MCF 10A (cell line): ENCODE data around the gene FAM177A1. TPM values are rescaled to one million over a fixed set of nuclear protein-coding genes. Genes with fewer than 3 reads are reported as not detected.

Experiments used
- BruUV-seq: library from RNA; stranded (reverse); fragments of 400-500 nt; replicated peaks from 2 replicates; lab custom pipeline; 2021; lab: Mats Ljungman, UMichigan
- CTCF ChIA-PET: fragments of 300-600 bp; sonication (Branson Sonifier 250); formaldehyde crosslinking; extraction: SDS; loops from one replicate; lab custom pipeline; 2021; ENCODE audit warnings: antibody characterized with exemption, inconsistent platforms; lab: Yijun Ruan, JAX
- POLR2A ChIA-PET: fragments of 300-600, 350-650 bp; sonication (Branson Sonifier 250); formaldehyde crosslinking; extraction: SDS; loops from one replicate; lab custom pipeline; 2020; ENCODE audit warnings: antibody characterized with exemption, inconsistent platforms; lab: Yijun Ruan, JAX
- DNase-seq: peaks from one replicate; pipeline ENCODE4 v3.0.0-alpha.2; 2018; ENCODE audit not compliant: unreplicated experiment
- H3K27ac Mint-ChIP-seq: one replicate; pipeline ENCODE4 v1.8.0; 2022; ENCODE audit warnings: mild to moderate bottlenecking, low read depth, mixed read lengths; ENCODE audit not compliant: unreplicated experiment
- H3K27me3 Mint-ChIP-seq: one replicate; pipeline ENCODE4 v1.8.0; 2022; ENCODE audit warnings: mixed read lengths; ENCODE audit not compliant: insufficient read depth, unreplicated experiment
- H3K36me3 Mint-ChIP-seq: one replicate; pipeline ENCODE4 v1.8.0; 2022; ENCODE audit warnings: mild to moderate bottlenecking, moderate library complexity, mixed read lengths; ENCODE audit not compliant: insufficient read depth, unreplicated experiment
- H3K4me1 Mint-ChIP-seq: one replicate; pipeline ENCODE4 v1.8.0; 2022; ENCODE audit warnings: mixed read lengths; ENCODE audit not compliant: insufficient read depth, unreplicated experiment
- H3K4me3 Mint-ChIP-seq: one replicate; pipeline ENCODE4 v1.8.0; 2022; ENCODE audit warnings: mild to moderate bottlenecking, moderate library complexity, mixed read lengths; ENCODE audit not compliant: unreplicated experiment
- H3K9me3 Mint-ChIP-seq: one replicate; pipeline ENCODE4 v1.8.0; 2022; ENCODE audit warnings: mixed read lengths; ENCODE audit not compliant: unreplicated experiment
- CTCF ChIP-seq: fragments of 200-600 bp; IDR thresholded peaks from one replicate; pipeline ENCODE4 v1.8.0; 2022; ENCODE audit warnings: antibody characterized with exemption, mild to moderate bottlenecking; ENCODE audit not compliant: unreplicated experiment
- intact Hi-C: fragments of 100-400 bp; cut with micrococcal nuclease; formaldehyde crosslinking; loops from 2 replicates; pipeline ENCODE4 v1.14.1; 2022
- total RNA-seq: library from RNA; stranded (reverse); gene quantifications from 2 replicates; pipeline ENCODE4 v1.2.3, GENCODE V29; 2022

Gene FAM177A1
- total RNA-seq, 1 experiment from 2014 or later, result 73.9 TPM

GRCh38 chr14:35124127-35124526 lies 78.1 kb downstream of the FAM177A1 start:
- no peak for DNase-seq
- H3K27me3 Mint-ChIP-seq, result no peaks in the 10 kb centered on the region
- POLR2A ChIA-PET, result interaction anchor here (0.7 to 5.0 kb wide), 16 partner anchors 11 to 280 kb away, joined by 3 to 85 read pairs (median 5); partner anchors contain the start of genes BAZ1A, FAM177A1, NFKBIA and PSMA6
- intact Hi-C loops, result no loop called here
- TF ChIP-seq CTCF, result no peak
- CTCF ChIA-PET, result interaction anchor here (0.6 to 1.5 kb wide), 8 partner anchors 25 to 298 kb away, joined by 3 to 4 read pairs (median 3); no protein-coding TSS in a partner anchor
- peaks cover 29% of the 10 kb centered on the region for H3K4me1 Mint-ChIP-seq
- no peaks in the 10 kb centered on the region for H3K9me3 Mint-ChIP-seq
- BruUV-seq, result no TSS peak
- peaks cover 27% of the 10 kb centered on the region for H3K36me3 Mint-ChIP-seq
- peak overlapping the region; percentile 98 for H3K4me3 Mint-ChIP-seq
- H3K27ac Mint-ChIP-seq, result peak overlapping the region; percentile 100

Other genes starting within 250 kb of the FAM177A1 start
- 33.3 and 44.6 TPM in 2 replicates for gene BAZ1A, start 170.9 kb upstream of the FAM177A1 start, total RNA-seq
- 77.4 and 108 TPM in 2 replicates for gene SRP54, start 63.3 kb upstream of the FAM177A1 start, total RNA-seq
- gene PPP2R3C, start 75.7 kb downstream of the FAM177A1 start, total RNA-seq, result 16.9 and 21.6 TPM in 2 replicates
- gene PRORP, start 76.3 kb downstream of the FAM177A1 start, total RNA-seq, result 27.9 and 30.5 TPM in 2 replicates
- 260 and 322 TPM in 2 replicates for gene PSMA6, start 246.1 kb downstream of the FAM177A1 start, total RNA-seq